Neural progenitor cell (in vitro differentiated cells): ENCODE results near the gene PTPRN2.

ENCODE experiments used
- CTCF ChIP-seq: fragments of 200-600 bp; sonication (generic); IDR thresholded peaks from 2 replicates; pipeline ENCODE4 v1.5.1; 2017; ENCODE audit warnings: antibody characterized with exemption, mild to moderate bottlenecking
- EZH2 ChIP-seq: fragments of 200-600 bp; sonication (generic); IDR thresholded peaks from 2 replicates; pipeline ENCODE4 v1.6.1; 2017; ENCODE audit warnings: antibody characterized with exemption, mild to moderate bottlenecking, moderate library complexity
- EZH2phosphoT487 ChIP-seq: fragments of 200-600 bp; sonication (generic); IDR thresholded peaks from 2 replicates; pipeline ENCODE4 v1.6.1; 2017; ENCODE audit warnings: antibody characterized with exemption

DNA sequence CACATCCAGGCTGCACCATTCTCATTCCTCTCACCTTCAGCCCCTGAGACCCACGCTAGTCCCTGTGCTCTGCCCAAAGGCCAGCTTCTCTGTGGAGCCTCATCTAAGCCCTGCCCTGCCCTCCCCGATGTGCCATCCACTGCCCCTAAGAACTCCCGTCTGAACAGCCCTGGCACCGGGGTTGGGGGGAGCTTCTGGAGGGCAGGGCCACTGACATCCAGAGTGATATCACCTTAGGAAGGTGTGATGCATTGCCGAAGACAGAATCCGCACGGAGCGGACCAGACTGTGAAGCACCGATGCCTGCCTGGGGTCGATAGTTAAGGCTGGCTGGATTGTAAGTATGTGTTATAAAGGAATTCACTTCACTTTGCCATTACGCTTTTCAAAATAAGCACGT lies 511.0 kb downstream of the PTPRN2 start:
- TF ChIP-seq EZH2 (no peak), CTCF (no peak), EZH2phosphoT487 (no peak)
